NCI-H345 (cell line): Measurements from ENCODE around the gene PSMB11.
"Not testable (repeated sequence)": the region's sequence is repeated elsewhere in the genome, so short reads cannot be mapped to it uniquely, and the experiment has no call there.

ENCODE experiments used
- DNase-seq: peaks from one replicate; lab custom pipeline; 2025; lab: John Stamatoyannopoulos, UW

The PSMB11 gene

GRCh38 chr14:23042162-23042965 lies at the start of gene PSMB11:
Gene PSMB11, plus strand, starts transcription at chr14:23042212. Its CDS starts 14 bp downstream, at chr14:23042226.
- DNase-seq = no peak

GRCh38 chr14:22993517-22993916 lies 48.5 kb upstream of the PSMB11 start:
- DNase-seq = no peak

- DNase-seq = no peak
These were observed 47.2 kb upstream of the PSMB11 start for GRCh38 chr14:22994762-22995275.

DNA sequence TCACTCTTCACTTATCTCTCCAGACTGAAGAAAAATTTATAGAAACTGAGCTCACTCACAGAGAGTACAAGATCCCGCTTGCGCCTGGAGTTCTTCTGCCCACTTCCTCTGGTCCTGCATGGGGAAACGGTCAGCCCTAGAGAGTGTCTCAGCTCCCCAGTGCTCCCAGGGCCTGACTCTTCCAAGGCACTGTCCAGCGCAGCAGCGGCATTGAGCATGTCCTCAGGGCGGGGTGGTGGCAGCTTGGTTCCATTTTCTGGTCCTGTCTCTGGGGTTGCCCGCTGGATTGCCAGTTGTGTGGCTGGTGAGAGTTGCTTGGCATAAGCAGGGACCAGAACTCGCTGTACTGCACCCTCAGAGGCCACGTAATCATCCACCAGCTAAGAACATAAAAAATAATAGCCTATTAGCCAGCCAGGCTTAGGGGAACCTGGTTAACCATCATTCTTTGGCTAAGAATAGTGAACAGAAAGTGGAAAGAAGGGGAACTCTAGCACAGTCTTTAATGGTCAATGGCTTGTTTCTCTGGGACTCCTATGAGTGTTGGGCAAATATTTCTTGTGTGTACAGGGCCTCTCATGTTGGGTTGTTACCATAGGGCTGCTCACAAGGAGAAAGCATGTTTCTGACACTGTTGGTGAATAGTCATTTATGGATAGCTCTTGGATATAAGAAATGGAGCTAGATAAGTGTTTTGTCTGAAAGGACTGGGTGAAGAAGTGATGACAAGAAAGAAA lies 46.0 kb upstream of the PSMB11 start:
- DNase-seq = no peak

DNA sequence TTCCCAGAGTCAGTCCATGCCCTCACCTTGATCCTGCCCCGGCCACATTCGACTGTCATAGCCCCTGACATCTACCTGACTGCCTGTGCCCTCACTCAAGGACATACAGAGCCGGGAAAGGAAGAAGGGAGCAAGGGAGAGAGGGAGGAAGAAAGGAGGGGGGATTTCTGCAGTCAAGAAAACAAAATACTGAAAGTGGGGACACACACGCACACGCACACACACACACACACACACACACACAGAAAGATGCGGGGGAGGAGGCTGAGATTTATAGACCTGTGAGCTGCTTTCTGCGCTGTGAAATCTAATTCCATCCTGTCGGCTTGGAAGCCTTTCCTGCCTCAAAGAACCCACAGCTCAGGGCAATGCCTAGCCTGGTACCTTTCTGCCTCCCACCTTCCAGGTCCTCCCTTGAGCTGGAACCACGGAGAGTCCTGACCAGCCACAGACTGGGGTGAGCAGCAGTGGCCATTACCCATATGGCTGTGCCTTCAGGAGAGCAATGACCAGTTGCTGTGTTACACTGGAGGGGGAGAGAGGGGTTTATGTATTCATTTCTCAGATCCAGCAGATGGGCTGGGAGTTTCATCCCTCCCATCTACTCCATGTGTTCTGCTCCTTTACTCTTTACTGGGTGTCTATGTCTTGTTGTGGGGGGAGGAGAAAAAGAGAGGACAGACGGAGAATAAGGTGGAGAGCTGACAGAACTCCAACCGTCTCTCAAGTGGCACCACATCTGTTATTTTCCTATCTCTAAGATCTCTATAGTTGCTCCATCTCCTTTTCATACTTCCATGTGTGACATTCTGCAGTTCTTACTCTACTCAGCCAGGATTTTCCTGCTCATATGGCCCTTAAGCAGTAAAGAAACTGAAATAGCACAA lies 45.0 kb upstream of the PSMB11 start:
- DNase-seq = no peak

- no peak for DNase-seq
These were observed 44.2 kb upstream of the PSMB11 start for GRCh38 chr14:22997676-22998323.

DNA sequence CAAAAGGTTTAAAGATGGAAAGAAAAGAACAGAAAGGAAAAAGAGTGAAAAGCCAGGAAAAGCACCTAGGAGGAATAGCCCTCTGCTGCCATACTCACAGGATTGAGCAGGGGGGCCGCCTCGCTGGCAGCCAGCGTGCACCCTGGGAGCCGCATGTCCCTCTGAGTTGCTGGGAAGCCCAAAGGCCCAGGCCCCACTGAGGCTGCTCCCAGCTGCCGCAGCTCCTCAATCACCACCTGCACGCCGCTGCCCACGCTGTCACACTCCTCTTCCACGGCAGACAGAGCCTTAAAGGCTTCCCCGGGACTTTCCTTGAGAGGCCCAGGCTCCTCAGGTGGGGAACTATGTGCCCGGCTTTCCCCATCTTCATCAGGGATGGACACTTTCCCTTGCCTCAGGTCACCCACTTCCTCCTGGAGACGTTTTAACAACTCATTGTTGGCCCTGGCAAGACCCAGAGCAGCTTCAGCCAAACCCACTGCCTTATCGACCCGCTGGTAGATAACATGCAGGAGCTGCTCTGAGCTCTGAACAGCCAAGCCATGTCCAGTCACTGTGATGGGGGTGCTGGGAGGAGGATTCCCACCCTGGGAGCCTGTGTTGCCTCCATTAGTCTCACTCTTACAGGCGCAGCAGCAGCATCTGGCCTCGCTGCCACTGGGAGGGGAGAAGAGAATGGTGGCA lies 43.5 kb upstream of the PSMB11 start:
- DNase-seq = no peak

- no peak for DNase-seq
These were observed 41.2 kb upstream of the PSMB11 start for GRCh38 chr14:23000860-23001259.

DNA sequence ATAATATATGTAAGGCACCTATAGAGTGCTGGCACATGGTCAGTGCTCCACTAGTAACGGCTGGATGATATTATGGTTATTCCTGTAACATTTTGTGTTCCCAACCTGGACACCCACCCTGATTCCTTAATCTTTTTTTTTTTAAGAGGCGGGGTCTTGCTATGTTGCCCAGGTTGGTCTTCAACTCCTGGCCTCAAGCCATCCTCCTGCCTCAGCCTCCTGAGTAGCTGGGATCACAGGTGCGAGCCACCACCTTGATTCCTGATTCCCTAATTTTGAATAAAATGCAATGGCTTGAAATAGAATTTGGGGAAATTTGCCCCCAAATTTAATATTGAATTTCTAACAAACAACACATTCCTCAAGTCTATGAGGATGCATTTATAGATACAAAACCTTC lies 39.4 kb upstream of the PSMB11 start:
- no peak for DNase-seq

GRCh38 chr14:23004274-23004673 lies 37.7 kb upstream of the PSMB11 start:
- not testable (repeated sequence) for DNase-seq

- no peak for DNase-seq
These were observed 36.4 kb upstream of the PSMB11 start for GRCh38 chr14:23005451-23006187.

- DNase-seq = no peak
These were observed 35.9 kb upstream of the PSMB11 start for GRCh38 chr14:23006188-23006534.

DNA sequence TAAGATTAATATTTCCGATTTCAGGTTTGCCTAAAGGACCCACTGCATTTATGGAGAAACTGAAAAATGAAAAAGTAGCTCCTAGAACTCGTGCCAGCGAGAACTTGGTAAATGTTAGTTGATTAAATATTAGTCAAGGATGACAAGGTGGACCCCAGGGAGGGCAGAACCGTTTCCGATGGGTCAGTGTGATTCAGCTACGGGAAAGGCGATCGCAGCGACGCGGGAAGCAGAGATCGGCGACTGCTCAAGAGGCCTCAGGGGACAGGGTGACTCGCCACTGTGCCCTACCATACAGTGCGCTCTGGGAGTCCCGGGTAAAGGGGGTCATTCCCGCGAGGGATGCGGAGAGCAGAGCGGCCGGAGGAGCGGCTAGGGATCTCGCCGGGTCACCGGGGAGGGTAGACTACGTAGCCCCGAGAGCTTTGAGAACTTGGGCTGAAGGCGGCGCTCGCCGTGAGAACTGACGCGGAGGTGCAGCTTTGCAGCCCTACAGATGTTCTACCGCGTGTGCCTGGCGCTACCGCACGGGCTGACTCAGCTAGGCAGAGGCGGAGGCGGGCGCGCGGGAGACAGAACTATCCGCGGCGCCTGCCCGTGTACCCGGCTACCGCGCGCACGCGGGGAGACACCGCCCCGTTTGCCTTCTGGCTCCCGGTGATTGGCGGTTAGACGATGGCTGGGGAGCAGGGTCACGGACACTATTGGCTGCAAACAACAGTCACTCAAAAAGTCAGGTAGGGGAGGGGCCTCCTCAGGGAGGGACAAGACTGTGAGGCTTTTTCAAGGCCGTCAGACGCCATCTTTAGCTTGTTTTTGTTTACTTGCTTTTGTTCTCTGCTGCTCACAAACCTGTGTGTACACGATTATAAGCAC lies 35.2 kb upstream of the PSMB11 start:
- peak; percentile 99 for DNase-seq

DNA sequence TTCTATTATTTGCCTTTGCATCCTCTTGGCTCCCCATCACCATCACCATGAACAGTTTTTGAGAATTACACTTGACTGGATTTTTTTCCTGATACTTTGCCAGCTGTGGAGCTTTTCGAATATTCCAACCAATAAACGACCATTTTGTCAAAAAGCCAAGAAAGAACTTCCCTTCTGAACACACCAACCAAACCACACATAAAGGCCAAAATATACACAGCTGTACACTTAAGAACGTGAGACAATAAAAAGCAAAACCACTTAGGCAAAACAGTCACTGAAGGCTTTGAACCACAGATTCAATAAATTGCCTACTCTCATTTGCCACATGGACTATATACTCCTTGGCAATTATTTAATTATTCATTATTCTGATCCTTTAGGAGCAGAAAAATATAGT lies 33.2 kb upstream of the PSMB11 start:
- peak; percentile 3 for DNase-seq

- peak; percentile 47 for DNase-seq
These were observed 32.5 kb upstream of the PSMB11 start for GRCh38 chr14:23009483-23009938.

DNA sequence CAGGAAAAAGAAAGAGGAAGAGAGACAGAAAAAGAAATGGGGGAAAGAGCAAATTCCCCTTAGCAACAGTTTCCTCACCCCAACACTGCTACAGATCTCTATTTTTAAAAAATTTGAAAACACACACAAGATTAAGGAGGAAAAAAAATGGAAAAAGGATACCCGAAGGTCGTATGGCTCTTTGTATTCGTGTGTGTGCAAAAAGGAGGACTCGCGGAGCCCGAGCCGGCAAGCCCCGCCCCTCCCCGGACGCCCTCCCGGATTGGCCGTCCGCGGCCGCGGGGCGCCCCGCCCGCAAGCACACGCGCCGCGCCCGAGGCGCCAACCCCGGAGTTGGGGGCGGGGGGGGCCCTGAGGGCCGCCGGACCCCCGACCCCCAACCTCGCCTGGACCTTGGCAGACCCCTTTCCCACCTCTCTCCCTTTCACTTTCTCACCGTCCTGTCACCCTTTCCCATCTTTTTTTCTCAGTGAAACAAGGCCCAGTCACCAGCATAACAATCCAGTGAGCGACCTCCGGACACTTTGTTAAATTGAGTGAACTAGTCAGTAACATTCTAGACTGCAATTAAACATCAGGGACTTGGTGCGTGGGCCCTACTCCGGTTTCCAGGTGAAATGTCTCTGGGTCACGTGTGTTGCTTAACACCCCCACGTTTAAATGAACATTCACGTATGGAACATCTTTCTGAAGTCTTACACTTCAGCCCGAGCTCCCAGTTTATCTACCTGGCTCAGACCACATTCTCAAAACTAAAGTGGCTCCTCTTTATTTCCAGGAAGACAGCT lies 31.9 kb upstream of the PSMB11 start, which contains the start of gene C14orf93:
TSS of gene C14orf93 (minus strand) at position 205 of the 788 bp plus-strand sequence. CDS start 11,120 bp downstream, outside the sequence.
- peak; percentile 89 for DNase-seq

DNA sequence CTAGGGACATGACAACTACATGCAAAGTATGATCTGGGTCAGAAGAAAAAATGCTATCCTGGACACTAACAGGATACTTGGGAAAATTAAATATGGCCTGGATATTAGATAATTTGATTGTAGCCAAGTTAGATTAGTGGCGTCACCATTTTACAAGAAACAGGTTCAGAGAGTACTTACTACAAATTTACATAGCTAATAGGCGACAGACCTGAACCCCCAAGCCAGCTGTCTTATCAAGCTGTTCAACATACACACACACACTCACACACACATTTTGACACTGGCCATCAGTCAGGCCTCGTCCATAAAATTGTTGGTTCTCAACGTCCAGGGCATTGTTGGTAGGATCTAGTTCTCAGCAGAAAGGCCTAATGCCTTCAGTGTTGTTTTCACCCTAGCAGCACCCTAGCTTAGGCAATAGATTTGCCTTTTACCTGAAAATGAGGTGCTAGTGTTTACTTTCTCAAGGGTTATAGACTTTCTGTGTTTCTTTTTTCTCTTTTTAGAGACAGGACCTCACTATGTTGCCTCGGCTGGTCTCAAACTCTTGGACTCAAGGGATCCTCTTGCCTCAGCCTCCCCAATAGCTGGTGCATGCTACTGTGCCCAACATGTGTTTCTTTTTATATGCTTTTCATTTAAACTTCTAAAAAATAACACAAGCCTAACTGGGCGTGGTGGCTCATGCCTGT lies 28.8 kb upstream of the PSMB11 start:
- no peak for DNase-seq

GRCh38 chr14:23013749-23014054 lies 28.3 kb upstream of the PSMB11 start:
- DNase-seq = not testable (repeated sequence)
